ENCODE data around the gene BRK1. TPM values are rescaled to one million over a fixed set of nuclear protein-coding genes. Genes with fewer than 3 reads are reported as not detected.
A peak's percentile ranks its signal among the peaks of the same experiment; 100 is the strongest.

Gene BRK1
- total and polyA plus RNA-seq, 9 of the 15 experiments (the other 6 are each of a cell fraction or from before 2014, with no cell fraction given): 105 to 634 (median 250) TPM

GRCh38 chr3:10154335-10155122, 39.1 kb downstream of the BRK1 start:
- CTCF ChIA-PET (ENCODE audit: low intra/inter-chr PET ratio): no interaction called here
- Histone ChIP-seq H3K27ac (ENCODE audit: extremely low read depth, low read depth, low read length) (no peak overlapping the region), H4K20me1 (replicated peaks; ENCODE audit: control insufficient read depth, insufficient read depth, low read length) (no peaks in the 10 kb centered on the region), H3K36me3 (ENCODE audit: control insufficient read depth, insufficient read depth, low read length) (peaks cover 40% of the 10 kb centered on the region), H3K4me1 (replicated peaks in 1 of 2; ENCODE audit: control insufficient read depth in 2 of 2, insufficient read depth in 2 of 2, low read length in 2 of 2) (no peaks in the 10 kb centered on the region), H3K79me2 (ENCODE audit: control insufficient read depth, insufficient read depth, low read length) (0 out of 3 replicates have a peak, but pooled peaks cover 2% of the 10 kb centered on the region), H3K4me2 (ENCODE audit: insufficient read depth, low read length) (no peak overlapping the region), H3K9ac (ENCODE audit: insufficient read depth in 1 of 2, low read depth in 2 of 2, low read length in 2 of 2) (no peak overlapping the region), H3K9me1 (ENCODE audit: control insufficient read depth, insufficient read depth, low read length) (no peaks in the 10 kb centered on the region), H3K27me3 (ENCODE audit: control insufficient read depth in 2 of 2, insufficient read depth in 2 of 2, low read length in 2 of 2) (no peaks in the 10 kb centered on the region), H3K9me3 (replicated peaks; ENCODE audit: control insufficient read depth, insufficient read depth, low read depth, low read length) (no peaks in the 10 kb centered on the region), H2AFZ (ENCODE audit: low read depth, low read length) (no peak overlapping the region), H3K4me3 (no peak overlapping the region)
- no peak for DNase-seq (ENCODE audit: extremely low read depth in 1 of 4, low spot score in 3 of 4)
- BruUV-seq (replicated peaks): no TSS peak
- WGBS (ENCODE audit: insufficient coverage, low coverage, missing lambda C conversion rate): 85% methylated on average over 13 of the region's 14 CpGs
- no peak for FAIRE-seq
- in situ Hi-C loops (cut with MboI): no loop called here
- POLR2A ChIA-PET: interaction anchor here (0.7 to 2.9 kb wide), 2 partner anchors 8 to 12 kb away, joined by 4 to 25 read pairs; partner anchors contain the start of gene VHL
- intact Hi-C loops (cut with micrococcal nuclease): no loop called here
- peak; percentile 74 for ATAC-seq
- TF ChIP-seq POLR2H (tag; IDR thresholded peaks at IDR 0.05; ENCODE audit: low read depth) (peak; percentile 60; the same call in 1 of the 2 replicates), ETV6 (IDR thresholded peaks at IDR 0.05; ENCODE audit: borderline replicate concordance in 1 of 2, low read depth in 2 of 2, low read length in 1 of 2) (no peak), ETV6 (CRISPR knock-in tag; IDR thresholded peaks at IDR 0.05; ENCODE audit: borderline replicate concordance) (no peak), POLR2AphosphoS5 (IDR thresholded peaks at IDR 0.05; ENCODE audit: control insufficient read depth, insufficient read depth, low read depth, low read length) (peak; percentile 10; the same call in 1 of the 2 replicates), ATF3 (IDR thresholded peaks at IDR 0.05) (peak; percentile 54), ATF3 (CRISPR knock-in tag; conservative IDR thresholded peaks at IDR 0.05) (no peak), KHSRP (IDR thresholded peaks at IDR 0.05) (peak; percentile 55; the same call in 1 of the 2 replicates), NFXL1 (CRISPR knock-in tag; IDR thresholded peaks at IDR 0.05) (0 out of 2 replicates have a peak, but pooled peaks have one; percentile 18), ZMIZ1 (IDR thresholded peaks at IDR 0.05; ENCODE audit: low read depth in 2 of 2, low read length in 2 of 2) (0 out of 4 replicates have a peak, but pooled peaks of 1 of the 2 experiments have one; percentile 8), ATF7 (IDR thresholded peaks at IDR 0.05) (0 out of 2 replicates have a peak, but pooled peaks have one; percentile 53), ZNF696 (CRISPR knock-in tag; conservative IDR thresholded peaks at IDR 0.05) (0 out of 2 replicates have a peak, but pooled peaks have one; percentile 10), ILF3 (IDR thresholded peaks at IDR 0.05; ENCODE audit: borderline replicate concordance) (peak; percentile 52; the same call in 1 of the 2 replicates), POLR2A (conservative IDR thresholded peaks at IDR 0.05) (peak; percentile 53), ZNF121 (CRISPR knock-in tag; conservative IDR thresholded peaks at IDR 0.05) (peak; percentile 38; the same call in 1 of the 2 replicates), POLR2B (IDR thresholded peaks at IDR 0.05; ENCODE audit: low read depth, partially characterized antibody) (peak; percentile 65), COPS2 (conservative IDR thresholded peaks at IDR 0.05) (no peak), ZEB2 (IDR thresholded peaks at IDR 0.05) (0 out of 2 replicates have a peak, but pooled peaks have one; percentile 13), SUPT5H (IDR thresholded peaks at IDR 0.05) (peak; percentile 65), ZC3H11A (IDR thresholded peaks at IDR 0.05; ENCODE audit: low read depth, low read length) (no peak), ZNF707 (CRISPR knock-in tag; conservative IDR thresholded peaks at IDR 0.05) (no peak)

All from K562 (cell line).